Karpas-422 (cell line): ENCODE measurements around the gene BPTF. TPM values are rescaled to one million over a fixed set of nuclear protein-coding genes. Genes with fewer than 3 reads are reported as not detected.
"Not testable (repeated sequence)": the region's sequence is repeated elsewhere in the genome, so short reads cannot be mapped to it uniquely, and the experiment has no call there.

Experiments
- DNase-seq: peaks from one replicate; pipeline ENCODE4 v3.0.0-alpha.2; 2015
- H2AFZ ChIP-seq: fragments of 200-600 bp; sonication (generic); 2 replicates; pipeline ENCODE4 v1.6.1; 2014; ENCODE audit warnings: antibody characterized with exemption, low read length, mixed read lengths
- H3K27ac ChIP-seq: fragments of 200-600 bp; sonication (generic); 2 replicates; pipeline ENCODE4 v1.5.1; 2014; ENCODE audit warnings: mild to moderate bottlenecking, low read length, moderate library complexity
- H3K27me3 ChIP-seq: fragments of 200-600 bp; sonication (generic); 2 replicates; pipeline ENCODE4 v1.6.1; 2014; ENCODE audit warnings: low read length, mixed read lengths
- H3K36me3 ChIP-seq: fragments of 200-600 bp; sonication (generic); 2 replicates; pipeline ENCODE4 v1.6.1; 2014; ENCODE audit warnings: low read length, mixed read lengths; ENCODE audit not compliant: insufficient read depth
- H3K4me1 ChIP-seq: fragments of 200-600 bp; sonication (generic); 2 replicates; pipeline ENCODE4 v1.6.1; 2014; ENCODE audit warnings: mild to moderate bottlenecking, low read length, mixed read lengths
- H3K4me2 ChIP-seq: fragments of 200-600 bp; sonication (generic); 2 replicates; pipeline ENCODE4 v1.6.1; 2014; ENCODE audit warnings: low read length, low read depth, mild to moderate bottlenecking; ENCODE audit not compliant: poor library complexity, severe bottlenecking
- H3K4me3 ChIP-seq: fragments of 200-600 bp; sonication (generic); 2 replicates; pipeline ENCODE4 v1.5.1; 2014; ENCODE audit warnings: mild to moderate bottlenecking, antibody characterized with exemption, low read length, mixed read lengths
- H3K79me2 ChIP-seq: fragments of 200-600 bp; sonication (generic); 2 replicates; pipeline ENCODE4 v1.6.1; 2014; ENCODE audit warnings: mild to moderate bottlenecking, low read length, mixed read lengths
- H3K9ac ChIP-seq: fragments of 200-600 bp; sonication (generic); 2 replicates; pipeline ENCODE4 v1.6.0; 2014; ENCODE audit warnings: low read length
- H3K9me2 ChIP-seq: fragments of 200-600 bp; sonication (generic), shearing (Covaris generic); replicated peaks from 2 replicates; pipeline ENCODE4 v1.6.0; 2014; ENCODE audit warnings: mild to moderate bottlenecking, low read length, moderate library complexity; ENCODE audit not compliant: insufficient read depth
- H3K9me3 ChIP-seq: fragments of 300-700, 200-600 bp; sonication (generic); 2 replicates; pipeline ENCODE4 v1.6.1; 2014; ENCODE audit warnings: low read length, mixed read lengths
- H4K20me1 ChIP-seq: fragments of 200-600 bp; sonication (generic); 2 replicates; pipeline ENCODE4 v1.6.1; 2014; ENCODE audit warnings: mild to moderate bottlenecking, antibody characterized with exemption, low read length, low read depth; ENCODE audit not compliant: insufficient read depth
- total RNA-seq: library from RNA; depleted of rRNA; stranded (reverse); fragments of >200 nt; shearing (Covaris generic); gene quantifications from 2 replicates; pipeline ENCODE4 v1.2.3, GENCODE V29; 2014; ENCODE audit warnings: low replicate concordance

Gene BPTF
- total RNA-seq, 1 experiment from 2014 or later, result 310 TPM

- Histone ChIP-seq H3K4me2 (no peak overlapping the region), H3K36me3 (peaks cover 32% of the 10 kb centered on the region; the same call in 1 of the 2 replicates), H3K79me2 (peaks cover 98% of the 10 kb centered on the region), H2AFZ (no peak overlapping the region), H3K4me1 (peaks cover 51% of the 10 kb centered on the region), H3K9ac (no peak overlapping the region), H3K4me3 (no peak overlapping the region), H3K9me2 (no peaks in the 10 kb centered on the region), H4K20me1 (peaks cover 7% of the 10 kb centered on the region; the same call in 1 of the 2 replicates), H3K27ac (peak overlapping the region; percentile 50), H3K9me3 (no peaks in the 10 kb centered on the region), H3K27me3 (no peaks in the 10 kb centered on the region)
- no peak for DNase-seq
Observed at GRCh38 chr17:67836205-67836987, 11.1 kb downstream of the BPTF start.

DNA sequence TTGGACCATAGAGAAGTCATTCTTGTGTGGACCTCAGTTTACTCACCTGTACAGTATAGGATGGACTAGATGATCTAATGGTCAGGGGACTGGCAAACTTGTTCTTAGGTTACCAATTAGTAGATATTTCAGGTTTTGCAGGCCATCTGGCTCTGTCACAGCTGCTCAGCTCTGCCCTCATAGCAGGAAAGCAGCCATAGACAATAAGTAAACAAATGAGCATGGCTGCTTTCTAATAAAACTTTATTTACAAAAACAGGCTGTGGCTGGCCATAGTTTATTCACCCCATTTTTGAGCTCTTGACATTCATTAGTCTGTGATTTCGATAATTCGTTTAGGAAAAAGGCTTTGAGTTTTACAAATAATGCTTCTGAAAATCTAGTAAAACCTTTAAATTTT lies 12.7 kb downstream of the BPTF start:
- Histone ChIP-seq H3K27ac (peak overlapping the region; percentile 20; the same call in 1 of the 2 replicates), H3K27me3 (no peaks in the 10 kb centered on the region), H2AFZ (no peak overlapping the region), H3K9me3 (no peaks in the 10 kb centered on the region), H4K20me1 (peaks cover 11% of the 10 kb centered on the region), H3K4me3 (no peak overlapping the region), H3K9me2 (no peaks in the 10 kb centered on the region), H3K4me2 (no peak overlapping the region), H3K79me2 (peaks cover 98% of the 10 kb centered on the region), H3K4me1 (peaks cover 50% of the 10 kb centered on the region), H3K36me3 (peaks cover 24% of the 10 kb centered on the region; the same call in 1 of the 2 replicates), H3K9ac (no peak overlapping the region)
- no peak for DNase-seq

DNA sequence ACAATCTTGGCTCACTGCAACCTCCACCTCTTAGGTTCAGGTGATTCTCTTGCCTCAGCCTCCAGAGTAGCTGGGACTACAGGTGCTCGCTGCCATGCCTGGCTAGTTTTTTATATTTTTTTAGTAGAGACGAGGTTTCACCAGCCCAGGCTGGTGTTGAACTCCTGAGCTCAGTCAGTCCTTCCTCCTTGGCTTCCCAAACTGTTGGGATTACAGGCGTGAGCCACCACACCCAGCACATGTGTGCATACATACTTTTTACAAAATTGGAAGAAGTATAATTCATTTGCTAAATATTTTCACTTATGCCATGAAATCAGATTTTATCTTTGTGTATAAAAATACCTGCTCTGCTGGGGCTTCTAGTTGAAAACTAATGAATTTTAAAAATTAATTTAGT lies 13.2 kb downstream of the BPTF start:
- H3K79me2 ChIP-seq, result peaks cover 97% of the 10 kb centered on the region
- H3K4me3 ChIP-seq, result no peak overlapping the region
- H3K9me2 ChIP-seq, result no peaks in the 10 kb centered on the region
- H4K20me1 ChIP-seq, result peaks cover 11% of the 10 kb centered on the region
- H3K36me3 ChIP-seq, result peaks cover 20% of the 10 kb centered on the region; the same call in 1 of the 2 replicates
- H3K27ac ChIP-seq, result peak overlapping the region; percentile 20; the same call in 1 of the 2 replicates
- no peaks in the 10 kb centered on the region for H3K27me3 ChIP-seq
- H2AFZ ChIP-seq, result no peak overlapping the region
- no peaks in the 10 kb centered on the region for H3K9me3 ChIP-seq
- no peak overlapping the region for H3K4me2 ChIP-seq
- H3K9ac ChIP-seq, result no peak overlapping the region
- no peak for DNase-seq
- H3K4me1 ChIP-seq, result peaks cover 46% of the 10 kb centered on the region

GRCh38 chr17:67841992-67842391 lies 16.7 kb downstream of the BPTF start:
- Histone ChIP-seq H3K79me2 (peaks cover 96% of the 10 kb centered on the region), H3K9ac (no peak overlapping the region), H3K4me1 (peaks cover 16% of the 10 kb centered on the region), H3K9me2 (no peaks in the 10 kb centered on the region), H3K4me3 (no peak overlapping the region), H4K20me1 (peaks cover 22% of the 10 kb centered on the region), H3K36me3 (peaks cover 15% of the 10 kb centered on the region; the same call in 1 of the 2 replicates), H3K4me2 (no peak overlapping the region), H3K27ac (no peak overlapping the region), H3K9me3 (no peaks in the 10 kb centered on the region), H2AFZ (no peak overlapping the region), H3K27me3 (no peaks in the 10 kb centered on the region)
- DNase-seq, result no peak

GRCh38 chr17:67842648-67843047 lies 17.3 kb downstream of the BPTF start:
- Histone ChIP-seq H3K27me3 (no peaks in the 10 kb centered on the region), H2AFZ (no peak overlapping the region), H3K36me3 (peaks cover 15% of the 10 kb centered on the region; the same call in 1 of the 2 replicates), H3K9me2 (no peaks in the 10 kb centered on the region), H4K20me1 (peaks cover 24% of the 10 kb centered on the region), H3K9ac (no peak overlapping the region), H3K27ac (no peak overlapping the region), H3K4me3 (no peak overlapping the region), H3K4me1 (peaks cover 11% of the 10 kb centered on the region), H3K4me2 (no peak overlapping the region), H3K79me2 (peaks cover 96% of the 10 kb centered on the region), H3K9me3 (no peaks in the 10 kb centered on the region)
- no peak for DNase-seq

- no peak for DNase-seq
- H3K4me2 ChIP-seq, result no peak overlapping the region
- H3K9ac ChIP-seq, result no peak overlapping the region
- peaks cover 8% of the 10 kb centered on the region; the same call in 1 of the 2 replicates for H3K36me3 ChIP-seq
- H3K27ac ChIP-seq, result no peak overlapping the region
- peaks cover 18% of the 10 kb centered on the region for H4K20me1 ChIP-seq
- no peaks in the 10 kb centered on the region for H3K9me2 ChIP-seq
- H3K27me3 ChIP-seq, result no peaks in the 10 kb centered on the region
- H3K4me3 ChIP-seq, result no peak overlapping the region
- H3K4me1 ChIP-seq, result peaks cover 8% of the 10 kb centered on the region
- no peaks in the 10 kb centered on the region for H3K9me3 ChIP-seq
- peaks cover 96% of the 10 kb centered on the region for H3K79me2 ChIP-seq
- H2AFZ ChIP-seq, result no peak overlapping the region
Observed at GRCh38 chr17:67845374-67845773, 20.1 kb downstream of the BPTF start.

GRCh38 chr17:67848189-67848588 lies 22.9 kb downstream of the BPTF start:
- not testable (repeated sequence) for H3K9me3 ChIP-seq, H3K9ac ChIP-seq, H3K9me2 ChIP-seq, DNase-seq, H3K27ac ChIP-seq, H3K27me3 ChIP-seq, H3K4me2 ChIP-seq, H3K4me3 ChIP-seq, H2AFZ ChIP-seq
- peaks cover 29% of the 10 kb centered on the region for H4K20me1 ChIP-seq
- H3K4me1 ChIP-seq, result peaks cover 35% of the 10 kb centered on the region
- peaks cover 98% of the 10 kb centered on the region for H3K79me2 ChIP-seq
- peaks cover 19% of the 10 kb centered on the region for H3K36me3 ChIP-seq

DNA sequence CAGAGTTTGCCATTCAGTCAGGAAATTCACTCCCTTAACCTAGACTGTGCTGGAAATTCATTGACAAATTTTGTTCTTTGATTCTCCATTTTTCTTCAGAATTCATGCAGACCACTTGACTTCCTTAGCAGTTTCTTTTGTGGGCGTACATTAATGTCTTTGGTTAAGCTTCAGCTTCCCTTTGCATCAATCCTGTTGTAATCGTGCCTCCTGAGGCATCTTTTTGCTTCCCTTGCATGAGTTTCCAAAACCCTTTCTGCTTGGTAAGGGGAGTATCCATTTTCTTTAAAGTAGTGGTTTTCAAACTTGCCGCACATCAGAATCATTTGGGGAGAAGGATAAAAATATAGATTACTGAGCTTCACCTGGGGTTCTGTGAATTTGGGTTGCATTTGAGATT lies 23.5 kb downstream of the BPTF start:
- not testable (repeated sequence) for H3K27ac ChIP-seq, H3K27me3 ChIP-seq, H3K4me3 ChIP-seq, H3K9ac ChIP-seq, H2AFZ ChIP-seq, H3K9me3 ChIP-seq, DNase-seq, H3K9me2 ChIP-seq, H3K4me2 ChIP-seq
- peaks cover 98% of the 10 kb centered on the region for H3K79me2 ChIP-seq
- peaks cover 38% of the 10 kb centered on the region for H3K4me1 ChIP-seq
- peaks cover 23% of the 10 kb centered on the region for H3K36me3 ChIP-seq
- H4K20me1 ChIP-seq, result peaks cover 32% of the 10 kb centered on the region
